Stimulated activated CD4-positive, alpha-beta T cell treated with anti-CD3 and anti-CD28 coated beads, Interleukin-12 subunit alpha, Interleukin-12 subunit beta, amount 100 ng/mL, for 48 hours (primary cell): ENCODE data around the gene B3GAT1.

Experiments
- DNase-seq, 3 donors: peaks; one replicate each; pipeline ENCODE4 v3.0.0-alpha.2; 2020; ENCODE audit warnings: low read depth in 2 of 3, low spot score in 1 of 3

The B3GAT1 gene

DNA sequence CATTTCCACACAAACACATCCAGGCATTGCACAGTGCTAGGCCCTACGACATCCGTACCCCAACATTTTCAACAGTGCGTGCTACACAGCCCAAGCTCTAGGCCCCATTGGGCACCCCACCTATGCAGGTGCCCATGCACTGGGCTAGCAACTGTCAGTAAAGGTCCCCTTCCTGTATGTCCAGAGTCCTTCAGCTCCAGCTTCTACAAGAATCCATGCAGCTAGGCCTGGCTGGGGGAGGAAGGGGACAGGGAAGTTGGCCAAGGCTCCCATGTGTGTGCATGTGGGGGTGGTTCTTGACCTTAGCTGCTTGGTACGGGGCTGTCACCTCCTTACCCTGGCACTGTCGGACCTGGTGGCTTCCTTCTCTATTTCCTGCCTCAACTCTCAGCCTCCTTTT is 1.3 kb downstream of the B3GAT1 start:
- DNase-seq, result no peak

GRCh38 chr11:134409552-134410429 is 2.3 kb downstream of the B3GAT1 start:
- no peak for DNase-seq

DNA sequence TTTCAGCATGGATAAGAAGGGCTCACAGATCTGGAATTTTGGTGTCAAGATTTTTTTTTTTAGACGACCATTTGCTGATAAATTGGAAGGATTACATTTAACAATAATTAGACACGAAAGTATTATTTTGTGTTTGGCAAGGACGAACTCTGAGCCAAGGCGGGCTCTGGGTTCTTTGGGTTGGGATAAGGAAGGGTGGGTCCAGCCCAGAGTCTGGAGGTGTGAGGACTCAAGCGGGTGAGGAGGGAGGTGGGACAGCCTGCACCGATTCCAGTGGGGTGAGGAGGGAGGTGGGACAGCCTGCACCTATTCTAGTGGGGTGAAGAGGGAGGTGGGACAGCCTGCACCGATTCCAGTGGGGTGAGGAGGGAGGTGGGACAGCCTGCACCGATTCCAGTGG is 4.1 kb downstream of the B3GAT1 start:
- no peak for DNase-seq

DNA sequence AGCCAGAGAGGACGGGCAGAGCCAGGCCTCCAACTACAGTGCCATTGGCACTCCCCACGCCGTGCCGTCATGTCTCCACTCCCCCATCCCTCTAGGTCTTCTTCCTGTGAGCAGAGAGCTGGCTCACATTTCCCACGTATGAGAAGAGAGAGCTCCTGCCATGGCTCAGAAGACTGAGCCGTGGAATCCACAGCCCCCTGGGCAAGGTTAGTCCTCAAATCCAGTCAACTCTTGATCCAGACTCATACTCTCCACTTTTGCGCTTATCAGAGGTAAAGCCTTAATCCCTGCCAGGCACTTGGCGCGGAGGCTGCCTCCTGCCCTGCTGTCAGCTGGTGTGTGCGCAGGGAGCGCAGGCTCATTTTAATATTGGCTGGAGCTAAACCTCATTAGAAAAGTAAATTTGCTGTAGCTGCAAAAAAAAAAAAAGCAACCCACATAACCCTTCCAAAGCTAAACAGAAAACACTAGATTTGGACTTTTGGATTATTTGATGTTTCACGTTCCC is 4.7 kb downstream of the B3GAT1 start:
- no peak for DNase-seq

GRCh38 chr11:134406264-134407185 is 5.5 kb downstream of the B3GAT1 start:
- DNase-seq, result no peak

DNA sequence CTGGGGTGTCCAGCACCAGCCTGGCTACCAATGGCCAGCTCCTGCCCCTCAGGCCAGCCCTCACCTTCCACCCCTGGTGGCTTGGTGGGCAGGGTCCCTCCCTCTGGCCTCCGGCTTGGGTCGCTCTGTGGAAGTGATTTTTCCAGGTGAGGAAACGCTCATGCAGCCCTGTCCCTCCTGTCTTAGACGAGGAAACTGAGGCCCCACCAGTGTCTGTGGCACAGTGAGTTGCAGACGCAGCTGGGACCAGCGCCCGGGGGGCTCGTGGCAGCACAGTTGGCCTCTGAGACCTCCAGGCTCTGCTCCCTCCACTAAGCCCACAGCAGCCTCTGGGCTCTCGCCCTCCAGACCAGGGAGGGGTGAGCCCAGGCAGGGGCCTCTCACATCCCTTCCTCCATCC is 6.2 kb downstream of the B3GAT1 start:
- DNase-seq, result no peak

GRCh38 chr11:134405436-134405835 is 6.6 kb downstream of the B3GAT1 start:
- DNase-seq, result no peak

GRCh38 chr11:134404575-134405341 is 7.3 kb downstream of the B3GAT1 start:
- DNase-seq, result no peak

DNA sequence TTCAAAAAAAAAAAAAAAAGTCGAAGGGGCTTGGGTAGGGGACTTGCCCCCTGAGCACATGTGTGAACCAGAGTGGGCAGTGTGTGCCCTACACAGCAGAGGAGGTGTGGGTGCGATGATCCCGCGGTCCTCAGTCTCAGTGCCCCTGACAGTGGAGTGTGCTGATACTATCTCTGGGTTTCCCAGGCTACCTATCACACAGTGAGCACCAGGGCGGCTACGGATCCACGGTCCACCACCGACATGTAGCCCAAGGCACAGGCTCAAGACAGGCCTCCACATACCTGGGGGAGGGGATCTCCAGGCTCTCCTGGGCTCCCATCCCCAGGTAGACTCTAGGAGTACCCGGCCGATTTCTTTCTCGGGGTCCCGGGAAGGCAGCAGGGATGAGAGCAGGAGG is 9.1 kb downstream of the B3GAT1 start:
- DNase-seq, result no peak

- no peak for DNase-seq
Observed at GRCh38 chr11:134401825-134402809, 9.9 kb downstream of the B3GAT1 start.

- no peak for DNase-seq
Observed at GRCh38 chr11:134399996-134400395, 12.0 kb downstream of the B3GAT1 start.

DNA sequence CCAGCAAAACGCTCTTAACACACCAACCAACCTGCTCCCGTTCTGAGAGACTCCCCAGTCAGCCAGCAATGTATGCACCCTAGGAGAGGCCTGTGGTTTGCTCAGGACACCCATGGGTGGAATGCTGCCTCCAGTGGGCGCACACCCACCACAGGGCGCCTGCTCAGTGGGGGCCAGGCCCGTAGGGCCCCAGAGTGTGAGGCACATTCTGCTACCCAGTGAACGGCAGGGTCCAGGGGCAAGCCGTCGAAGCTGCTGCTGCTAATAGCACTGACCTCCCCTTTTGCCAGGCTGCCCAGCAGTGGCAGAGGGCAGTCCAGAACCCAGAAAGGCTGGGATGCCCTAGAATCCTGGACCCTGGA is 12.8 kb downstream of the B3GAT1 start:
- no peak for DNase-seq

DNA sequence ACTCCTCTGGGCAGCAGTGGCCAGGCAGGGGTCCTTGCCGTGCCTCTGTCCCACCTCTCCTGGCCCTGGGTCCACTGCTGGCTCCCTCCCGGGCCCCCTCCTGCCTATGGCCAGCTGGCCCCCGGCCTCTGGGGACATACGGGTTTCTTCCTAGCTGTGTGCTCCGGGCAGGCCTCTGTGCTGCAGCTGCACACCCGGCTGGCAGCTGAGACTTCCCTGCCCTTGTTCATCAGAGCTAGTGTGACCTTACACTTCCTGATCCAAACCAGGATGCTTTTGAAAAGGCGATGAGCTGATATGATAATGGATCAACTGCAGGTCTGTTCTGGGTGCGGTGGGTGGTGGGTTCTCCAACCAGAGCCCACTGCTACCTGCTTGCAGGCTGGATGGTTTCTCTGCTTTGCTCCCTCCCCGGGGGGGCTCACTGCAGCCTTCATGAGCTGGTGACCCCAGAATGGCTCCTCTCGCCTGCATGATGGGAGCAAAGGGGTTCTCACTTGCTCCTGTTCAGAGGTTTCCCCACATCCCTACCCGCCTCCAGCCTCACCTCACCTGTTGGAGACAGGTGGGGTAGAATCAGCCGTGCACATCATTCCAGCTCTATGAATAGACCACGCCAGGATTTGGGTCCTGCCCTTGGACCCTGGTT is 13.3 kb downstream of the B3GAT1 start:
- DNase-seq, result no peak

GRCh38 chr11:134398079-134398444 is 14.0 kb downstream of the B3GAT1 start:
- no peak for DNase-seq

- no peak for DNase-seq
Observed at GRCh38 chr11:134397304-134398078, 14.6 kb downstream of the B3GAT1 start.

GRCh38 chr11:134395002-134395401 is 17.0 kb downstream of the B3GAT1 start:
- no peak for DNase-seq

GRCh38 chr11:134394311-134394710 is 17.7 kb downstream of the B3GAT1 start:
- DNase-seq, result no peak

GRCh38 chr11:134393638-134394037 is 18.4 kb downstream of the B3GAT1 start:
- DNase-seq, result no peak
